SK-N-SH (cell line): Measurements from ENCODE around the gene MAP2K3. TPM values are rescaled to one million over a fixed set of nuclear protein-coding genes. Genes with fewer than 3 reads are reported as not detected.

Experiments used
- CTCF ChIA-PET: fragments of 300-600, 350-600 bp; formaldehyde crosslinking; extraction: SDS; loops from one replicate; lab custom pipeline; 2021; lab: Yijun Ruan, JAX
- POLR2A ChIA-PET: fragments of 350-600 bp; sonication (Branson Sonifier 250); formaldehyde crosslinking; extraction: SDS; loops from one replicate; lab custom pipeline; 2020; ENCODE audit warnings: antibody characterized with exemption, inconsistent platforms; lab: Yijun Ruan, JAX
- DNase-seq: peaks from one replicate; pipeline ENCODE4 v3.0.0; 2012
- H2AFZ ChIP-seq: fragments of 200-600 bp; sonication (generic); 2 replicates; pipeline ENCODE4 v1.8.1; 2016; ENCODE audit warnings: antibody characterized with exemption, mild to moderate bottlenecking, low read depth
- H3F3A ChIP-seq: fragments of 200-600 bp; sonication (generic); replicated peaks from 2 replicates; pipeline ENCODE3; 2016; ENCODE audit warnings: antibody characterized with exemption, mild to moderate bottlenecking; ENCODE audit not compliant: insufficient read depth
- H3K27ac ChIP-seq, 2 experiments: fragments of 200-500 bp in 1 of 2; fragments of 200-600 bp in 1 of 2; sonication (Bioruptor generic) in 1 of 2; sonication (generic), shearing (Covaris generic) in 1 of 2; 2 replicates each; pipeline versions ENCODE4 v1.5.1 to v1.6.1; 2014 to 2016; ENCODE audit warnings: low read depth in 2 of 2, inconsistent platforms in 1 of 2, low read length in 1 of 2, mild to moderate bottlenecking in 1 of 2, mixed read lengths in 1 of 2
- H3K27me3 ChIP-seq: fragments of 200-600 bp; sonication (generic), shearing (Covaris generic); 2 replicates; pipeline ENCODE4 v1.6.1; 2016; ENCODE audit warnings: mixed run types; ENCODE audit not compliant: insufficient read depth
- H3K36me3 ChIP-seq, 2 experiments: fragments of 200-500 bp in 1 of 2; fragments of 200-600 bp in 1 of 2; sonication (Bioruptor generic) in 1 of 2; sonication (generic) in 1 of 2; replicated peaks in 1 of 2; 2 replicates each; pipeline versions ENCODE3 to v1.5.1; 2014 to 2016; ENCODE audit warnings: low read length in 1 of 2, mild to moderate bottlenecking in 1 of 2; ENCODE audit not compliant: insufficient read depth in 2 of 2, control insufficient read depth in 1 of 2
- H3K4me1 ChIP-seq, 2 experiments: fragments of 200-500 bp in 1 of 2; fragments of 200-600 bp in 1 of 2; sonication (Bioruptor generic) in 1 of 2; sonication (generic), shearing (Covaris generic) in 1 of 2; 2 replicates each; pipeline versions ENCODE4 v1.5.1 to v1.6.1; 2014 to 2016; ENCODE audit warnings: low read depth in 1 of 2, low read length in 1 of 2, mixed run types in 1 of 2; ENCODE audit not compliant: insufficient read depth in 2 of 2, control insufficient read depth in 1 of 2
- H3K4me2 ChIP-seq: fragments of 200-600 bp; sonication (generic), shearing (Covaris generic); 2 replicates; pipeline ENCODE4 v1.6.1; 2017; ENCODE audit warnings: mixed run types
- H3K4me3 ChIP-seq, 2 experiments: fragments of 200-500 bp in 1 of 2; fragments of 200-600 bp in 1 of 2; sonication (Bioruptor generic) in 1 of 2; sonication (generic), shearing (Covaris generic) in 1 of 2; 2 replicates each; pipeline versions ENCODE4 v1.5.1 to v1.8.1; 2014 to 2016; ENCODE audit warnings: low read depth in 2 of 2, inconsistent platforms in 1 of 2, low read length in 1 of 2, mild to moderate bottlenecking in 1 of 2, mixed read lengths in 1 of 2, moderate library complexity in 1 of 2
- H3K79me2 ChIP-seq: fragments of 200-600 bp; sonication (generic); 2 replicates; pipeline ENCODE4 v1.8.1; 2017; ENCODE audit warnings: mild to moderate bottlenecking; ENCODE audit not compliant: insufficient read depth
- H3K9ac ChIP-seq: fragments of 200-600 bp; sonication (generic); 2 replicates; pipeline ENCODE4 v1.6.1; 2017; ENCODE audit warnings: mixed run types
- H3K9me2 ChIP-seq: fragments of 200-600 bp; sonication (generic); 2 replicates; pipeline ENCODE4 v1.6.1; 2017; ENCODE audit warnings: mixed run types
- H3K9me3 ChIP-seq: fragments of 200-600 bp; sonication (generic); 2 replicates; pipeline ENCODE4 v1.6.1; 2017; ENCODE audit warnings: mixed run types, mild to moderate bottlenecking, moderate library complexity
- H4K20me1 ChIP-seq: fragments of 200-600 bp; sonication (generic); 2 replicates; pipeline ENCODE4 v1.6.1; 2017; ENCODE audit warnings: mild to moderate bottlenecking, mixed run types; ENCODE audit not compliant: insufficient read depth
- ELF1 ChIP-seq: IDR thresholded peaks from 2 replicates; pipeline ENCODE4 v1.4.0; 2012
- EP300 ChIP-seq, 2 experiments: IDR thresholded peaks; 2 replicates each; pipeline versions ENCODE4 v1.4.0 to v1.6.1; 2012; ENCODE audit warnings: borderline replicate concordance in 1 of 2, low read depth in 1 of 2, low read length in 1 of 2
- EZH2phosphoT487 ChIP-seq: fragments of 200-600 bp; sonication (generic); IDR thresholded peaks from 2 replicates; pipeline ENCODE4 v1.6.1; 2017; ENCODE audit warnings: low read depth, mixed run types, mild to moderate bottlenecking, antibody characterized with exemption, moderate library complexity, borderline replicate concordance
- FOXJ3 ChIP-seq: sonication (generic); formaldehyde crosslinking; IDR thresholded peaks from 2 replicates; pipeline ENCODE4 v1.5.1; 2020; ENCODE audit warnings: mild to moderate bottlenecking, missing genetic modification reagents
- FOXM1 ChIP-seq: IDR thresholded peaks from 2 replicates; pipeline ENCODE4 v1.4.0; 2012; ENCODE audit warnings: low read depth, mild to moderate bottlenecking
- GABPA ChIP-seq: IDR thresholded peaks from 2 replicates; pipeline ENCODE4 v1.4.0; 2012; ENCODE audit warnings: low read depth, mild to moderate bottlenecking
- GATA2 ChIP-seq: sonication (generic); formaldehyde crosslinking; IDR thresholded peaks from 2 replicates; pipeline ENCODE4 v1.5.0; 2020; ENCODE audit warnings: mild to moderate bottlenecking, missing genetic modification reagents
- IRF3 ChIP-seq: fragments of 150-350 bp; IDR thresholded peaks from 2 replicates; pipeline ENCODE4 v1.6.1; 2016; ENCODE audit warnings: mild to moderate bottlenecking, low read depth, low read length
- MXI1 ChIP-seq: IDR thresholded peaks from 2 replicates; pipeline ENCODE4 v1.6.1; 2012; ENCODE audit warnings: mild to moderate bottlenecking, low read depth, low read length, improper control_type of control experiment
- POLR2AphosphoS5 ChIP-seq: IDR thresholded peaks from 2 replicates; pipeline ENCODE4 v1.6.1; 2012; ENCODE audit warnings: low read depth, low read length
- RAD21 ChIP-seq: IDR thresholded peaks from 2 replicates; pipeline ENCODE4 v1.6.1; 2012; ENCODE audit warnings: mild to moderate bottlenecking, low read length
- RFX5 ChIP-seq: IDR thresholded peaks from 2 replicates; pipeline ENCODE4 v1.6.1; 2012; ENCODE audit warnings: mild to moderate bottlenecking, improper control_type of control experiment, low read length
- RXRA ChIP-seq: IDR thresholded peaks from 2 replicates; pipeline ENCODE4 v1.4.0; 2012; ENCODE audit warnings: low read depth, mild to moderate bottlenecking, borderline replicate concordance
- SMC3 ChIP-seq: IDR thresholded peaks from 2 replicates; pipeline ENCODE4 v1.6.1; 2012; ENCODE audit warnings: low read depth, low read length, improper control_type of control experiment
- TAF1 ChIP-seq: IDR thresholded peaks from 2 replicates; pipeline ENCODE4 v1.6.1; 2012; ENCODE audit warnings: low read depth, mild to moderate bottlenecking, low read length, moderate library complexity, borderline replicate concordance
- TEAD4 ChIP-seq: IDR thresholded peaks from 2 replicates; pipeline ENCODE4 v1.4.0; 2012; ENCODE audit warnings: mild to moderate bottlenecking, borderline replicate concordance; ENCODE audit not compliant: insufficient read depth
- USF1 ChIP-seq: IDR thresholded peaks from 2 replicates; pipeline ENCODE4 v1.4.0; 2012; ENCODE audit warnings: low read depth, borderline replicate concordance
- USF2 ChIP-seq: fragments of 150-350 bp; IDR thresholded peaks from 2 replicates; pipeline ENCODE4 v1.6.1; 2017; ENCODE audit warnings: antibody characterized with exemption, low read length, low read depth, borderline replicate concordance
- YY1 ChIP-seq: IDR thresholded peaks from 2 replicates; pipeline ENCODE4 v1.4.0; 2012; ENCODE audit warnings: low read depth, mild to moderate bottlenecking
- ZBTB33 ChIP-seq: IDR thresholded peaks from 2 replicates; pipeline ENCODE4 v1.4.0; 2012; ENCODE audit warnings: low read depth, borderline replicate concordance
- WGBS: methylation state at CpG from one replicate; pipeline ENCODE4 v1.1.6; 2017; ENCODE audit warnings: low lambda C conversion rate; 5-methylcytosine and 5-hydroxymethylcytosine counted together
- polyA plus RNA-seq, 3 experiments: library from polyadenylated mRNA; depleted of rRNA; stranded (reverse); fragments of >200 nt; gene quantifications; 2 replicates each; pipeline ENCODE4 v1.2.3, GENCODE V29; 2012

Gene MAP2K3
- polyA plus RNA-seq, 1 of the 3 experiments (the other 2 are of a cell fraction), result 30.0 TPM

- TF ChIP-seq TAF1 (no peak), POLR2AphosphoS5 (no peak), ZBTB33 (no peak), EZH2phosphoT487 (no peak), EP300 (IDR thresholded peaks at IDR 0.05; ENCODE audit: borderline replicate concordance in 1 of 2, low read depth in 1 of 2, low read length in 1 of 2) (no peak), GATA2 (CRISPR knock-in tag) (no peak)
These were observed 12.3 kb upstream of the MAP2K3 start (continued) for GRCh38 chr17:21272250-21272649.

GRCh38 chr17:21272881-21273792, 11.4 kb upstream of the MAP2K3 start:
- no peak for TF ChIP-seq USF1
- no peak for TF ChIP-seq FOXJ3 (CRISPR knock-in tag)
- TF ChIP-seq RAD21, result no peak
- no peak for TF ChIP-seq ELF1
- no peak for TF ChIP-seq YY1
- no peak for TF ChIP-seq TEAD4
- no peak for TF ChIP-seq SMC3
- TF ChIP-seq IRF3, result no peak
- TF ChIP-seq RXRA, result no peak
- no peak for TF ChIP-seq RFX5
- no peak for TF ChIP-seq MXI1
- no peak for TF ChIP-seq TAF1
- no peak for TF ChIP-seq GATA2 (CRISPR knock-in tag)
- no peak for TF ChIP-seq FOXM1
- TF ChIP-seq USF2, result no peak
- no peak for TF ChIP-seq GABPA
- TF ChIP-seq, all 33 proteins: peak for 0
- POLR2A ChIA-PET, result no interaction called here
- whole genome bisulfite sequencing, result 83% methylated on average over 13 of the region's 14 CpGs
- no peak for DNase-seq
- Histone ChIP-seq H3K27me3 (no peaks in the 10 kb centered on the region), H2AFZ (no peak overlapping the region), H3K9ac (no peak overlapping the region), H3K4me2 (no peak overlapping the region), H3K9me3 (no peaks in the 10 kb centered on the region), H3F3A (no peaks in the 10 kb centered on the region), H3K36me3 (no peaks in the 10 kb centered on the region), H3K79me2 (no peaks in the 10 kb centered on the region), H3K4me1 (peaks cover 6 to 13% of the 10 kb centered on the region in 2 experiments; a peak in 2 of 4 replicates), H3K9me2 (no peaks in the 10 kb centered on the region), H3K4me3 (no peak overlapping the region), H4K20me1 (no peaks in the 10 kb centered on the region), H3K27ac (no peak overlapping the region)
- CTCF ChIA-PET, result interaction anchor here (1.9 to 9.0 kb wide), 4 partner anchors 11 to 239 kb away, joined by 5 to 91 read pairs (median 7); partner anchors contain the start of gene DHRS7B
